ENCODE results near the gene C19orf53. TPM values are rescaled to one million over a fixed set of nuclear protein-coding genes. Genes with fewer than 3 reads are reported as not detected.

C19orf53 gene
- total and polyA plus RNA-seq, 2 donors from 2014 or later = 62.7 to 264 TPM

DNA sequence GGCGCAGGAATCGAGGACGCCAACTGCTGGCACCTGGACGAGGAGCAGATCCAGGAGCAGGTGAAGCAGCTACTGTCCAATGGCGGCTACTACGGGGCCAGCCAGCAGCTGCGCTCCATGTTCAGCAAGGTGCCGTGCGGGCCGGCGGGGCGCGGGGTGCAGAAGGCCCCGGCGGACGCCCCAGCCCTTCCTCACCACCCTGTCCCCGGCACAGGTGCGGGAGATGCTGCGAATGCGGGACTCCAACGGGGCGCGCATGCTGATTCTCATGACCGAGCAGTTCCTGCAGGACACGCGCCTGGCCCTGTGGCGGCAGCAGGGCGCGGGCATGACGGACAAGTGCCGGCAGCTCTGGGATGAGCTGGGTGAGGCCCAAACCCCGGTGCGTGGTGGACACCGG lies 34.6 kb downstream of the C19orf53 start:
- no peak for TF ChIP-seq CTCF (IDR thresholded peaks at IDR 0.05; ENCODE audit: borderline replicate concordance, extremely low read depth, insufficient read depth)
- Histone ChIP-seq H3K36me3 (ENCODE audit: control insufficient read depth in 2 of 3, insufficient read depth in 3 of 3, low read length in 3 of 3) (peaks cover 0 to 12% (median 2%) of the 10 kb centered on the region in 3 donors), H3K27me3 (ENCODE audit: control insufficient read depth, insufficient read depth, low read length) (no peaks in the 10 kb centered on the region), H3K27ac (ENCODE audit: low read depth in 2 of 2, low read length in 2 of 2) (no peak overlapping the region), H3K9ac (ENCODE audit: low read length in 3 of 3) (no peak overlapping the region), H3K9me3 (ENCODE audit: control insufficient read depth in 2 of 3, insufficient read depth in 1 of 3, low read length in 3 of 3) (no peaks in the 10 kb centered on the region), H3K4me1 (ENCODE audit: control insufficient read depth in 2 of 3, insufficient read depth in 2 of 3, low read depth in 1 of 3, low read length in 3 of 3) (no peaks in the 10 kb centered on the region), H3K4me3 (ENCODE audit: low read length in 3 of 3) (no peak overlapping the region)
- intact Hi-C loops (cut with DNase I) = no loop called here
- no peak for DNase-seq
- FAIRE-seq = no peak

DNA sequence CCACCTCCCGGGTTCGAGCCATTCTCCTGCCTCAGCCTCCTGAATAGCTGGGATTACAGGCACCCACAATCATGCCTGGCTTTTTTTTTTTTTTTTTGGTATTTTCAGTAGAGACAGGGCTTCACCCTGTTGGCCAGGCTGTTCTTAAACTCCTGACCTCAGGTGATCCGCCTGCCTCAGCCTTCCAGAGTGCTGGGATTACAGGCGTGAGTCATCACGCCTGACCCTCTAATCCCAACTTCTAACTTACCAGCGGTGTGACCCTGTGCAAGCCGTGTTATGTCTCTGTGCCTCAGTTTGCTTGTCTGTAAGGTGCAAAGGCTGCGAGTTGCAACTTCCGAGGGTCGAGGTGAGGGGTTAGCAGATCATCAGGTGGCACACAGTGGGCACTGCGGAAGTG lies 38.3 kb downstream of the C19orf53 start:
- DNase-seq (no peak), FAIRE-seq (no peak)
- H3K36me3 ChIP-seq (ENCODE audit: control insufficient read depth in 2 of 3, insufficient read depth in 3 of 3, low read length in 3 of 3) = peaks cover 0 to 11% (median 0%) of the 10 kb centered on the region in 3 donors
- H3K4me3 ChIP-seq (ENCODE audit: low read length in 3 of 3) = no peak overlapping the region
- intact Hi-C loops (cut with DNase I) = no loop called here
- no peaks in the 10 kb centered on the region for H3K9me3 ChIP-seq (ENCODE audit: control insufficient read depth in 2 of 3, insufficient read depth in 1 of 3, low read length in 3 of 3)
- no peaks in the 10 kb centered on the region for H3K4me1 ChIP-seq (ENCODE audit: control insufficient read depth in 2 of 3, insufficient read depth in 2 of 3, low read depth in 1 of 3, low read length in 3 of 3)
- no peak overlapping the region for H3K9ac ChIP-seq (ENCODE audit: low read length in 3 of 3)
- no peak overlapping the region for H3K27ac ChIP-seq (ENCODE audit: low read depth in 2 of 2, low read length in 2 of 2)
- TF ChIP-seq CTCF (IDR thresholded peaks at IDR 0.05; ENCODE audit: borderline replicate concordance, extremely low read depth, insufficient read depth) = no peak
- no peaks in the 10 kb centered on the region for H3K27me3 ChIP-seq (ENCODE audit: control insufficient read depth, insufficient read depth, low read length)

DNA sequence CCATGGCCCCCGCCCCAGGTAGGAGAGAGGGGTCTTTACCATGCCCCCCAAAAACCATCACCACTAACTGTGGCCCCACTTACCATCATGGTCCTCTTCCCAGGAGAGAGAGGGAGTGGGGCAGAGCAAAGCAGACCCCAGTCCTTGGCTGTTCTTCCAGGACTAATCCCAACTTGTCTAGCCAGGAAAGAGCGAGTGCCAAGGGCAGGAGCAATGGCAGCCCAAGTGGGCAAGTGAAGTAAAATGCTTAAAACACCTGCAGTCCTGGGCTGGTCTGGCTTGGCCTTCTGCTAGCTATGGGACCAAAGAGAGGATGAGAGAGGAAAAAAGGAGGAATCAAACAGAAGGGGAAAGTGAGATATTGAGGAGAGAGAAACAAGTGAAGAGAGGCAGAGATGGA lies 38.9 kb downstream of the C19orf53 start:
- TF ChIP-seq CTCF (IDR thresholded peaks at IDR 0.05; ENCODE audit: borderline replicate concordance, extremely low read depth, insufficient read depth) = no peak
- H3K4me3 ChIP-seq (ENCODE audit: low read length in 3 of 3) = no peak overlapping the region
- H3K9ac ChIP-seq (ENCODE audit: low read length in 3 of 3) = no peak overlapping the region
- H3K4me1 ChIP-seq (ENCODE audit: control insufficient read depth in 2 of 3, insufficient read depth in 2 of 3, low read depth in 1 of 3, low read length in 3 of 3) = no peaks in the 10 kb centered on the region
- DNase-seq = no peak
- H3K27me3 ChIP-seq (ENCODE audit: control insufficient read depth, insufficient read depth, low read length) = no peaks in the 10 kb centered on the region
- H3K27ac ChIP-seq (ENCODE audit: low read depth in 2 of 2, low read length in 2 of 2) = no peak overlapping the region
- no peaks in the 10 kb centered on the region for H3K9me3 ChIP-seq (ENCODE audit: control insufficient read depth in 2 of 3, insufficient read depth in 1 of 3, low read length in 3 of 3)
- peaks cover 0 to 6% (median 0%) of the 10 kb centered on the region in 3 donors for H3K36me3 ChIP-seq (ENCODE audit: control insufficient read depth in 2 of 3, insufficient read depth in 3 of 3, low read length in 3 of 3)
- no peak for FAIRE-seq
- intact Hi-C loops (cut with DNase I) = no loop called here

DNA sequence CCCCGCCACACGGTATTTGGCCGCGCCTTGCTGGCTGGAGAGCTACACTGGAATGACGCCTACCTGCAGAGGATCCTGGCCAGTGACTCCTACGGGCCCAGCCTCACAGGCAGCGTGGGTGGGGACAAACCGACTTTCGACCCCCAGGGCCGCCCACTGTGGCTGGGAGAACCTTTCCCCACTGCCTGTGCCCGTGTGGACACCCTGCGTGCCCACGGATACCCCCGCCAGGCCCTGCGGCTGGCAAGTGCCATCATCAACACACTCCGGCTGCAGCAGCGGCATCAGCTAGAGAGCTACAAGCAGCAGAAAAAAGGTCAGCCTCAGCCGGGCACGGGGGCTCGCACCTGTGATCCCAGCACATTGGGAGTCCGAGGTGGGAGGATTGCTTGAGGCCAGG lies 40.3 kb downstream of the C19orf53 start:
- Histone ChIP-seq H3K9me3 (ENCODE audit: control insufficient read depth in 2 of 3, insufficient read depth in 1 of 3, low read length in 3 of 3) (no peaks in the 10 kb centered on the region), H3K4me3 (ENCODE audit: low read length in 3 of 3) (no peak overlapping the region), H3K27ac (ENCODE audit: low read depth in 2 of 2, low read length in 2 of 2) (no peak overlapping the region), H3K4me1 (ENCODE audit: control insufficient read depth in 2 of 3, insufficient read depth in 2 of 3, low read depth in 1 of 3, low read length in 3 of 3) (no peaks in the 10 kb centered on the region), H3K9ac (ENCODE audit: low read length in 3 of 3) (no peak overlapping the region), H3K27me3 (ENCODE audit: control insufficient read depth, insufficient read depth, low read length) (no peaks in the 10 kb centered on the region), H3K36me3 (ENCODE audit: control insufficient read depth in 2 of 3, insufficient read depth in 3 of 3, low read length in 3 of 3) (peaks cover 0 to 3% (median 0%) of the 10 kb centered on the region in 3 donors)
- no peak for TF ChIP-seq CTCF (IDR thresholded peaks at IDR 0.05; ENCODE audit: borderline replicate concordance, extremely low read depth, insufficient read depth)
- intact Hi-C loops (cut with DNase I) = no loop called here
- DNase-seq (no peak), FAIRE-seq (no peak)
